NCI-H128 (cell line): Measurements from ENCODE around the gene NUP188.
A peak's percentile ranks its signal among the peaks of the same experiment; 100 is the strongest.

Source experiments
- DNase-seq: peaks from one replicate; lab custom pipeline; 2025; ENCODE audit not compliant: unreplicated experiment; lab: John Stamatoyannopoulos, UW

The NUP188 gene

GRCh38 chr9:128916204-128916603 is 31.3 kb upstream of the NUP188 start:
- no peak for DNase-seq

- no peak for DNase-seq
Measured at GRCh38 chr9:128916745-128917144, 30.8 kb upstream of the NUP188 start.

GRCh38 chr9:128917151-128917849 is 30.2 kb upstream of the NUP188 start:
- no peak for DNase-seq

DNA sequence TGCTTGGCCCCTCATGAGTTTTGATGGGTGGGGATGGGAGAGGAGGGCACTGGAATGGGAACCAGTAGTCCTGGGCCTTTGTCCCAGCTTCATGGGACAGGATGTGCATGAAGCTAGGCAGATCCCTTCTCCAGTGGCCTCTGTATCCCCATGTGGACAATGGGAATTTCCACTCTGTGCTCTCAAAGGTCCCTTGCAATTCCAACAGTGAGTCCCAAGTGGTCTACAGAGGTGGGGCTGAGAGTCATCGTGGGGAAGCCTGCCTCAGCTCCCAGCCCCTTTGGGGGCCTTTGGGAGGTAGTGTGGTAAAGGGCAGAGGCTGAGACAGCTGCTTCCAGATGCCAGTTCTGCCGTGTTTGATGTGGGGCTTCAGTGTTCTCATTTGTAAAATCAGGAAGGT is 28.6 kb upstream of the NUP188 start:
- DNase-seq: no peak

DNA sequence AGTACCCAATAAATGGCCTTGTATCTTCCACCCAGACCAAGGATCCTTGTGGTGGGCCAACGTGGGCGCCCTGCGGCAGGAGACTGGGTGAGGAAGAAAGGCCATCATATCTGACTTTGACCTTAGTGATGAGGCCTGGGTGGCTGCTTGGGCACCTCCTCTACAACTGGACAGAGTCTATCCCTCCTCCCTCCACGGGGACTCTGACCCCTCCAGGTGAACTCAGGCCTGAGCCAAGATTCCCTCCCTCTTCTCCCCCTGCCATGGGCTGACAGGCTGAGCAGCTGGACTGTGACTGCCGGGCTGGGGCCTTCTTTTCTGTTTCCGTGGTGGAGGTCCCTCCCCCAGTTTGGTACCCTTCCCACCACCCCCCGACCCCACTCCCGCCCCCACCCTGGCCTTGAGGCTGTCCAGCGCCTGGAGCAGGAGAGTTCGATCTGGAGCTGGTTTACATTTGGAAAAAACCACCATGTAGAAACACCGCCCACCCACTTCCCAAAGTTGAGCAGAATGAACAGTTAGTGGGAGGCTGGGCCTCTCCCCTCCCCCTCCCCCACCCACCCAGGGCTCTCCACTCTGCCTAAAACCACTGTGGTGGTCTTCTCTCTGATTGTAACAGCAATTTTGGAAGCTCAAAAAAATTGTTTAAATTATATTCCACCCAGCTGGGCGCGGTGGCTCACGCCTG is 28.0 kb upstream of the NUP188 start:
- no peak for DNase-seq

- DNase-seq: no peak
Measured at GRCh38 chr9:128920381-128921058, 27.0 kb upstream of the NUP188 start, which contains the start of gene PHYHD1. PHYHD1 (plus strand) TSS chr9:128920982; CDS start chr9:128922324, 1,342 bp downstream.

DNA sequence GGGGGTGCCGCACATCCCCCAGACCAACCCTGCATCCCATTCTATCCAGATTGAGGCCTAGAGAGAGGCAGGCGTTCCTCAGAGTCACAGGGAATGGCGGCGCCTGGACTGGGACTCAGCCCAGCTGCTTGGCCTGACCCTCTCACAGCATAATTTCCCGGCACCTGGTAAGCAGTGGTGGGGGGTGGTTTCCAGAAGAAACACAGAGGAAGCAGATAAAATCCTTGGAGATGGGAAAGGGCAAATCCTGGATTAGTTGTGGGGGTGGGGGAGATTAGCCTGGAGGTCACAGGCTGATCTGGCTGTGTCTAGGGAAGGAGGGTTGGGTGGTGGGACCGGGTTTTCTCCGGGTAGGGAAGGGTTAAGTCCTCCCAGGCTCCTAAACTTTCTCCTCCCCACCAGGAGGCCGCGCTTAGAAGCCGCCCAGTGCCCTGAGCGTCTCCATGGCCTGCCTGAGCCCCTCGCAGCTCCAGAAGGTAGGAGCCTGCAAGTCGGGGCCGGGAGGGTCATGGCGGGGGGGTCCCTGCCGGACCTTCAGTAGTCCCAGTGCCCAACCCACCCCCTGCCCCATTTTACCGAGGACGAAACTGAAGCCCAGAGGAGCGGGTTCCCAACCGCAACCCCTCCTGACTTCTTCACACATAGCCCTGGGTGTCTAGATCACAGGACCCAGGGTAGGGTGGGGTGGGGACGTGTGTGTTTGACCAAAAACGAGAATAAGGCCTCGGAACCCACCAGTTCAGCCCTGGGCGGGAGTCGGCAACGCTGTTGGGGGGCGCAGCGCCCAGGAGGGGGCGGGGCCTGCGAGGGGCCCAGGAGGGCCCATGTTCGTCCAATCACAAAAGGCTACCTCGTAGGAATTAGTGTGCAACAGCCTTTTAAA is 25.4 kb upstream of the NUP188 start:
- no peak for DNase-seq

DNA sequence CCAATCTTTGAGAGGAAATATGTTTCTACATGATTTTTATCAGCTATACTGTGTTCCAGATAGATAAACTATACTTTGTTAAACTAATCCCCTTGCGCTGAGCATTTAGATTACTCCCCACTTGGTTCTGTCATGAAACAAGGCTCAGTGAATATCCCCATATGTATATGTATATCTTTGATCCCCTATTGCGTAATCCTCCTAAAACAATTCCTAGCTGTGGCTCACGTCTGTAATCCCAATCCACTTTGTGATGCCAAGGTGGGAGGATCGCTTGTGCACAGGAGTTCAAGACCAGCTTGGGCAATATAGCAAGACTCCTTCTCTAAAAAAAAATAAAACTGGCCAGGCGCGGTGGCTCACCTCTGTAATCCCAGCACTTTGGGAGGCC is 24.0 kb upstream of the NUP188 start:
- no peak for DNase-seq

GRCh38 chr9:128927731-128928411 is 19.6 kb upstream of the NUP188 start:
- DNase-seq: peak; percentile 2

- no peak for DNase-seq
Measured at GRCh38 chr9:128928624-128929023, 18.9 kb upstream of the NUP188 start.

DNA sequence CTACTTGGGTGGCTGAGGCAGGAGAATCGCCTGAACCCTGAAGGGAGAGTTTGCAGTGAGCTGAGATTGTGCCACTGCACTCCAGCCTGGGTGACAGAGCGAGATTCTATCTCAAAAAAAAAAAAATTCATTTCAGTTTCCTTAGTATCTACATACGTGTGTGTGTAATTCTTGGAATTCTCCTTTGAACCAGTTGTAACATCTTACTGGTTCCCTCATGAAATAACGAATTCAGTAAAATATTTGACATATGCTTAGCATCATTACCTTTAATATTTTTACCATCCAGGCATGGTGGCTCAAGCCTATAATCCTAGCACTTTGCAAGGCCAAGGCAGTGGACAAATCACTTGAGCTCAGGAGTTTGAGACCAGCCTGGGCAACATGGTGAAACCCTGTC is 17.9 kb upstream of the NUP188 start:
- no peak for DNase-seq

DNA sequence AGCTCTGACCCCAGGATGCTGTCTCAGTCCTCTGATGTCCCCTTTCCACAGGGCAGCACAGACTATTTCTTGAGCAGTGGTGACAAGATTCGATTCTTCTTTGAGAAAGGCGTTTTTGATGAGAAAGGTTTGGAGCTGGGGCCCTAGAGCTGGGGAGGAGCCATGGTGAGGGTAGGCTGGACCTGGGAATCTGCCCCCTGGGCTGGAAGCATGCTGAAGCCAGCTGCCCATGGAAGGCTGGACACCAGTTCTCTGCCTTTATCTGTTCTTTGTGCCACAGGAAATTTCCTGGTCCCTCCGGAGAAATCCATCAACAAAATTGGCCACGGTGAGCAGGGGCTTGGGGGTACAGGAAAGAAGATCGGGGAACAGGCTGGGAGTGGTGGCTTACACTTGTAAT is 13.8 kb upstream of the NUP188 start:
- DNase-seq: no peak

- no peak for DNase-seq
Measured at GRCh38 chr9:128936171-128936865, 11.2 kb upstream of the NUP188 start.

- no peak for DNase-seq
Measured at GRCh38 chr9:128937310-128938165, 10.0 kb upstream of the NUP188 start.

- DNase-seq: no peak
Measured at GRCh38 chr9:128940271-128940921, 7.1 kb upstream of the NUP188 start.

GRCh38 chr9:128940946-128941755 is 6.3 kb upstream of the NUP188 start:
- no peak for DNase-seq

DNA sequence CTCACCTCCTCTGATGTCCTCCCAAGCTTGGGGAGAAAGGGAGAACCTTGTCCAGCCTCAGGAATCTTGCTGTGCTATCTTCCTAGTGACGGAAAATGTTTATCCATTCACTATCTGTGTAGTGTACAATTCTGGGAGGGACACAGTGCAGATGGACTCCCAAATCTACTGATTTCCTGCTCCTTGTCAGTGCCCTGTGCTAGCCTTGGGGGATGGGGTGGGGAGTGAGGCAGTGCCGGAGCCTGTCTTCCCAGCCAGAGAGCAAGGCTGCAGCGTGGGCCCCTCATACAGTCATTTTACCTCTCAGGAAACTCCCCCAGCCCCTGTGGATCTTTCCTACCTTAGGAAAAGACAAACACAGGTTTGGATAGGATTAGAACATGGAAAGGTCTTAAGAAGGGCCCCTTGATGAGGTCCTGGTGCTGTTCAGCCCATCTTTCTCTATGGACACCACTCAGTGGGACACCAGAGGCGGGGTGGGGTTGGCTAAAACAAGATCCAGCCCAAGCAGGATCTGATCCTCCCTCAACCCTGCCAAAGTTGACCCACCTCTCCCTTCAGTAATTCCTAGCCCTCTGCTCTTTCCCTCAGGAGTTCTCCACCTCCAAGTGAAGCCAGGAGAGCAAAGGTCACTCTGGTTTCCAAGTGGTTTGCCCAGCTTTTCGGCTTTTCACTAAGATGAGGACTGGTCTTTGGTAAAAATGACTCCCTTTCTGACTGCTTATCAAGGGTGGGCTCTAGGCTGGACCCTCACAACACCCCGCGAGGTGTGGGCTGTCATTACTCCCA is 3.5 kb upstream of the NUP188 start:
- DNase-seq: no peak
